Measurements from ENCODE around the gene MBD3L2B.
"Not testable (repeated sequence)": the region's sequence is repeated elsewhere in the genome, so short reads cannot be mapped to it uniquely, and the experiment has no call there.

MBD3L2B gene

GRCh38 chr19:7068599-7068998 lies 47.4 kb upstream of the MBD3L2B start:
- Histone ChIP-seq H3K4me1 (ENCODE audit: control insufficient read depth, insufficient read depth, low read length) (no peaks in the 10 kb centered on the region), H3K4me3 (ENCODE audit: low read depth, low read length) (no peak overlapping the region; the same call in 1 of the 2 replicates), H3K27ac (ENCODE audit: extremely low read depth, low read depth, low read length) (no peak overlapping the region), H3K9me3 (ENCODE audit: control insufficient read depth, insufficient read depth, low read depth, low read length) (no peaks in the 10 kb centered on the region), H3K36me3 (ENCODE audit: control insufficient read depth in 2 of 2, insufficient read depth in 1 of 2, low read length in 2 of 2) (peaks cover 6 to 25% of the 10 kb centered on the region in 2 experiments; a peak in 2 of 3 replicates)
- TF ChIP-seq ZBTB1 (tag by site-specific recombination; IDR thresholded peaks at IDR 0.05) (no peak), ZNF658 (tag by site-specific recombination; IDR thresholded peaks at IDR 0.05) (no peak), HOXD13 (CRISPR knock-in tag; IDR thresholded peaks at IDR 0.05; ENCODE audit: borderline replicate concordance) (no peak), PRDM1 (tag by site-specific recombination; IDR thresholded peaks at IDR 0.05) (no peak), ZNF155 (tag by site-specific recombination; IDR thresholded peaks at IDR 0.05) (no peak), ZNF23 (tag by site-specific recombination; IDR thresholded peaks at IDR 0.05; ENCODE audit: borderline replicate concordance) (no peak)
- TF ChIP-seq, protein P1, sequence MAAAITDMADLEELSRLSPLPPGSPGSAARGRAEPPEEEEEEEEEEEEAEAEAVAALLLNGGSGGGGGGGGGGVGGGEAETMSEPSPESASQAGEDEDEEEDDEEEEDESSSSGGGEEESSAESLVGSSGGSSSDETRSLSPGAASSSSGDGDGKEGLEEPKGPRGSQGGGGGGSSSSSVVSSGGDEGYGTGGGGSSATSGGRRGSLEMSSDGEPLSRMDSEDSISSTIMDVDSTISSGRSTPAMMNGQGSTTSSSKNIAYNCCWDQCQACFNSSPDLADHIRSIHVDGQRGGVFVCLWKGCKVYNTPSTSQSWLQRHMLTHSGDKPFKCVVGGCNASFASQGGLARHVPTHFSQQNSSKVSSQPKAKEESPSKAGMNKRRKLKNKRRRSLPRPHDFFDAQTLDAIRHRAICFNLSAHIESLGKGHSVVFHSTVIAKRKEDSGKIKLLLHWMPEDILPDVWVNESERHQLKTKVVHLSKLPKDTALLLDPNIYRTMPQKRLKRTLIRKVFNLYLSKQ (tag by site-specific recombination; IDR thresholded peaks at IDR 0.05; ENCODE audit: borderline replicate concordance), result no peak
- TF ChIP-seq, protein P2, sequence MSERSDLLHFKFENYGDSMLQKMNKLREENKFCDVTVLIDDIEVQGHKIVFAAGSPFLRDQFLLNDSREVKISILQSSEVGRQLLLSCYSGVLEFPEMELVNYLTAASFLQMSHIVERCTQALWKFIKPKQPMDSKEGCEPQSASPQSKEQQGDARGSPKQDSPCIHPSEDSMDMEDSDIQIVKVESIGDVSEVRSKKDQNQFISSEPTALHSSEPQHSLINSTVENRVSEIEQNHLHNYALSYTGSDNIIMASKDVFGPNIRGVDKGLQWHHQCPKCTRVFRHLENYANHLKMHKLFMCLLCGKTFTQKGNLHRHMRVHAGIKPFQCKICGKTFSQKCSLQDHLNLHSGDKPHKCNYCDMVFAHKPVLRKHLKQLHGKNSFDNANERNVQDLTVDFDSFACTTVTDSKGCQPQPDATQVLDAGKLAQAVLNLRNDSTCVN (tag by site-specific recombination; optimal IDR thresholded peaks at IDR 0.05), result no peak
- TF ChIP-seq, protein P3, sequence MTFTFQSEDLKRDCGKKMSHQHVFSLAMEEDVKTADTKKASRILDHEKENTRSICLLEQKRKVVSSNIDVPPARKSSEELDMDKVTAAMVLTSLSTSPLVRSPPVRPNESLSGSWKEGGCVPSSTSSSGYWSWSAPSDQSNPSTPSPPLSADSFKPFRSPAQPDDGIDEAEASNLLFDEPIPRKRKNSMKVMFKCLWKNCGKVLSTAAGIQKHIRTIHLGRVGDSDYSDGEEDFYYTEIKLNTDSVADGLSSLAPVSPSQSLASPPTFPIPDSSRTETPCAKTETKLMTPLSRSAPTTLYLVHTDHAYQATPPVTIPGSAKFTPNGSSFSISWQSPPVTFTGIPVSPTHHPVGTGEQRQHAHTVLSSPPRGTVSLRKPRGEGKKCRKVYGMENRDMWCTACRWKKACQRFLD (tag by site-specific recombination; IDR thresholded peaks at IDR 0.05), result no peak
- ChIA-PET POLR2A (interaction anchor here (0.6 to 2.6 kb wide), 9 partner anchors 9 to 437 kb away, joined by 3 to 30 read pairs (median 4); partner anchors contain the start of gene INSR), CTCF (interaction anchor here (0.6 to 1.3 kb wide), 5 partner anchors 13 to 612 kb away, joined by 3 to 5 read pairs (median 3); partner anchors contain the start of gene TRAPPC5)

DNA sequence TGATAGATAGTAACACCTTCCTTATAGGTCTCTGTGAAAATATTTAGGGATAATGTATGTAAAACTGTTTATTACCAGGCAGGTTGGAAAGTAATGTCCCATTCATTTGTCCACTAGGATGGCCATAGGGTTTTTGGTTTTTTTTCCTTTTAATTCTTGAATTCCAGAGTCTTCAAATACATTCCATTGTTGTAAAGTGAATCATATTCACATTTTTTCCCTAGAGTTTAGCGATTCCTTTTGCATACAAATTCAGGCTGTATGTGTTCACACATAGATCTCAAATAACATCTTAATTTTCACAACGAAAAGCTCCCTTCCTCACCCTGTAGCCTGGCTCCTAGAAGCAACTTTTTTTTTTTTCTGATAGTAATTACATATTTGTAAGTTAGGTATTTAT lies 46.5 kb upstream of the MBD3L2B start:
- no peak overlapping the region for H3K27ac ChIP-seq (ENCODE audit: extremely low read depth, low read depth, low read length)
- H3K36me3 ChIP-seq (ENCODE audit: control insufficient read depth in 2 of 2, insufficient read depth in 1 of 2, low read length in 2 of 2), result peaks cover 0 to 17% of the 10 kb centered on the region in 2 experiments; a peak in 2 of 3 replicates
- no peaks in the 10 kb centered on the region for H3K9me3 ChIP-seq (ENCODE audit: control insufficient read depth, insufficient read depth, low read depth, low read length)
- no peak overlapping the region for H3K4me3 ChIP-seq (ENCODE audit: low read depth, low read length)
- CTCF ChIA-PET, result interaction anchor here (0.7 to 1.1 kb wide), 2 partner anchors 257 to 551 kb away, joined by 3 to 4 read pairs; no protein-coding TSS in a partner anchor
- TF ChIP-seq ZXDB (tag by site-specific recombination; IDR thresholded peaks at IDR 0.05), result no peak
- TF ChIP-seq WT1 (tag by site-specific recombination; IDR thresholded peaks at IDR 0.05), result no peak
- no peak for TF ChIP-seq ZNF184 (tag by site-specific recombination; IDR thresholded peaks at IDR 0.05)
- no peak for TF ChIP-seq ZNF701 (tag by site-specific recombination; IDR thresholded peaks at IDR 0.05)
- TF ChIP-seq ZNF140 (tag by site-specific recombination; IDR thresholded peaks at IDR 0.05), result no peak
- H3K4me1 ChIP-seq (ENCODE audit: control insufficient read depth, insufficient read depth, low read length), result no peaks in the 10 kb centered on the region
- POLR2A ChIA-PET, result interaction anchor here (0.5 to 2.6 kb wide), 2 partner anchors 31 to 68 kb away, joined by 4 to 30 read pairs; no protein-coding TSS in a partner anchor

- H3K9me3 ChIP-seq (ENCODE audit: control insufficient read depth, insufficient read depth, low read depth, low read length); H3K4me1 ChIP-seq (ENCODE audit: control insufficient read depth, insufficient read depth, low read length); POLR2A ChIA-PET; H3K27ac ChIP-seq (ENCODE audit: extremely low read depth, low read depth, low read length); CTCF ChIA-PET; H3K4me3 ChIP-seq (ENCODE audit: low read depth, low read length): not testable (repeated sequence)
- H3K36me3 ChIP-seq (ENCODE audit: control insufficient read depth in 2 of 2, insufficient read depth in 1 of 2, low read length in 2 of 2), result peaks cover 0 to 11% of the 10 kb centered on the region in 2 experiments; a peak in 2 of 3 replicates
Observed at GRCh38 chr19:7067122-7067521, 45.9 kb upstream of the MBD3L2B start.

Data from HEK293 (cell line).